ENCODE data around the gene VTI1A. TPM values are rescaled to one million over a fixed set of nuclear protein-coding genes. Genes with fewer than 3 reads are reported as not detected.
"Not testable (repeated sequence)": the region's sequence is repeated elsewhere in the genome, so short reads cannot be mapped to it uniquely, and the experiment has no call there.

VTI1A gene
- total RNA-seq, 2 donors from 2014 or later, result 35.2 to 46.9 TPM

DNA sequence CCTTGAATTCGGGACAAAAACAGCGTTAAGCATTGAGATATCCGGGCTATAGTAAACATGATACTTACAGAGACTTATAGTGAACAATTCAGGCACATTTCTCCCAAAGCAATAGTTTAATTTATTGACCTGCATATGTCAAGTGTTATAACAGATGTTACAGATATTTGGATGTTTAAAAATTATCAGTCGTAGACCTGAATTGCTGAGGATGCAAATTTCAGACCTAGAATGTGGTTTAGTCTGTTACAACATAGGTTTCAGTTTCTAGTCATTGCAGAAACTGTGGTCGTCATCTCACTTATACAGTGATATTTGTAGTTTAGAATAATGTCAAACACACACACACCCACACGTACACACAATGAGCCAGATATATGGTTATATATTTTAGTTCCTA, 85.2 kb downstream of the VTI1A start:
- peak overlapping the region; percentile 89 for H3K27ac Mint-ChIP-seq

DNA sequence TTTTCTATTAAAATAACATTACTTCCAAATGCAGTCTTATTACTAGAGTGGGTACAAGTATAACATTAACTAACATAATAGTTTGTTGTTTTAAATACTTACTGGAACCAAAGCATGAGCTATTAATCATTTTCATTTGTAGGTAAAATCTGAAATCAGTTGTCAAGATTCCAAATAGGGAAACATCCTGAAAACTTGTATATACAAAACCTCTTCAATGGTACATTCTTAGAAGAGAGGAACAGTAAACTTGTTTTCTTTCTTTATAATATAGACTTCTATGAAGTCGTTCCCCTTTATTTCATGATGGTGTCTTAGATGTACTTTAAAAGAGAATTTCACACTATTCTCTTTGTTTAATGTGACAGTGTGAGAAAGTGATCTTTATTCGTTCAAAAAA, 85.9 kb downstream of the VTI1A start:
- H3K27ac Mint-ChIP-seq, result no peak overlapping the region
- no peaks in the 10 kb centered on the region for H3K27me3 Mint-ChIP-seq
- H3K4me1 Mint-ChIP-seq, result peaks cover 26% of the 10 kb centered on the region
- peaks cover 42% of the 10 kb centered on the region for H3K36me3 Mint-ChIP-seq (ENCODE audit: low read depth)
- ATAC-seq (replicated peaks), result no peak
- H3K9me3 Mint-ChIP-seq, result no peaks in the 10 kb centered on the region
- H3K4me3 Mint-ChIP-seq, result no peak overlapping the region

More for the DNA sequence above, 85.2 kb downstream of the VTI1A start:
- no peaks in the 10 kb centered on the region for H3K27me3 Mint-ChIP-seq
- peaks cover 38% of the 10 kb centered on the region for H3K36me3 Mint-ChIP-seq (ENCODE audit: low read depth)
- ATAC-seq (replicated peaks), result peak; percentile 94
- H3K9me3 Mint-ChIP-seq, result no peaks in the 10 kb centered on the region
- H3K4me3 Mint-ChIP-seq, result peak overlapping the region; percentile 77
- H3K4me1 Mint-ChIP-seq, result peaks cover 26% of the 10 kb centered on the region

DNA sequence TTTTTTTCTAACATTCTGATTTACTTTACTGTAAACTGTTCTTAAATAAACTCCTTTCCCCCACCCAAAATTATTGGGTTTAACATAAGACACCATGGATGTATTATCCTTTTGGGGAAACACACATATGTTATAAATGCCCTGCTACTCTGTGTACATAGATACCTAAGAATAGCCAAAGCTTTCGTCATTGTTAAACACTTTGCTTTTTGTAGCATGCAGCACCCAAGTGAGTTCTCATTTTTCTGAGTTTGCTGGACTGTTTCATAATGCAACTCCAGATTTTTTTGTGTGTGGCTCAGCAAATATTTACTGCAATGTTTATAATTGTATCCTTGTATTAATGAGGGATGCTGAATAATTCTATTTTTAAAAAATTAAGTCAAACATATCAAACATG, 86.9 kb downstream of the VTI1A start:
- no peak overlapping the region for H3K4me3 Mint-ChIP-seq
- H3K27me3 Mint-ChIP-seq, result no peaks in the 10 kb centered on the region
- peaks cover 42% of the 10 kb centered on the region for H3K36me3 Mint-ChIP-seq (ENCODE audit: low read depth)
- ATAC-seq (replicated peaks), result no peak
- H3K27ac Mint-ChIP-seq, result no peak overlapping the region
- H3K4me1 Mint-ChIP-seq, result peaks cover 20% of the 10 kb centered on the region
- no peaks in the 10 kb centered on the region for H3K9me3 Mint-ChIP-seq

DNA sequence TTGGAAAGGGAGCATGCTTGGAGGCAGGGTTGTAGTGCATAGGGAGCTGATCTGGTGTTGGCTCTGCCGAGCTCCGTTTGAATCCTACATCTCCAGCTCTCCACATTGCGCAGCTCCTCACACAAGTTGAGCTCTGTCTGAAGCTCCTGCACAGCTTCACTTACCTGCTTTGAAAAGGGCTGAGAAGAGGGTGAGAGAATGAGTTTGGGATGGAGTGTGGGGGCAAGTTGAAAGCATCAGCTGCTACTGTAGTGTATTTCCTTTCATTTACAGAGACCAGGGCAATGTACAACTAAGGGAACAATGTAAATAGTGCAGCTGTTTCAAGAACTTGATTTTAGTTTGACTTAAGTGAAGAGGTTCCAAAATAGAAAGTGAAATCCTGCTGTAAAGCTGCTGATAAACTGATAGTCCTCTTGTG, 88.5 kb downstream of the VTI1A start:
- Mint-ChIP-seq H3K27ac (no peak overlapping the region), H3K36me3 (ENCODE audit: low read depth) (peaks cover 49% of the 10 kb centered on the region), H3K9me3 (peaks cover 4% of the 10 kb centered on the region), H3K27me3 (no peaks in the 10 kb centered on the region), H3K4me3 (no peak overlapping the region), H3K4me1 (peaks cover 23% of the 10 kb centered on the region)
- ATAC-seq (replicated peaks), result no peak

DNA sequence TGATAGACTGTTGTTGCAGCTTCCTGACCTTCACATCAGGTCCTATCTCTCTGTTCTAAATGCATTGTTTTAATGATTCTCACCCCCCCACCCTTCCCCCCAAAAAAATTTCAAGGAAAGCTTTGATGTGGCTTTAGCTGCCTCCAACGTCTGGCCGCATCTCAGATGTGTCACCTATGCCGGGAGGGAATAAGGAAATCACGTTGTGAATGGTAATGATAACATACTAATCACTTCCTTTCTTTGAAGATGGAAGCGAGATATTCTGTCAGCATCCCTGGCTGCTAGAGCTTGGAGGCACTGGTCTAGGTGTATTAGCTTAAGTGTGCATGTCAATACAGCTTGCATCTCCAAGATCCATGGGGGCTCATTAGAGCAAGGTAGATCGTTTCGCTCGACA, 89.6 kb downstream of the VTI1A start:
- no peak overlapping the region for H3K4me3 Mint-ChIP-seq
- peaks cover 18% of the 10 kb centered on the region for H3K4me1 Mint-ChIP-seq
- H3K36me3 Mint-ChIP-seq (ENCODE audit: low read depth), result peaks cover 49% of the 10 kb centered on the region
- no peaks in the 10 kb centered on the region for H3K27me3 Mint-ChIP-seq
- no peak overlapping the region for H3K27ac Mint-ChIP-seq
- no peak for ATAC-seq (replicated peaks)
- peaks cover 6% of the 10 kb centered on the region for H3K9me3 Mint-ChIP-seq

DNA sequence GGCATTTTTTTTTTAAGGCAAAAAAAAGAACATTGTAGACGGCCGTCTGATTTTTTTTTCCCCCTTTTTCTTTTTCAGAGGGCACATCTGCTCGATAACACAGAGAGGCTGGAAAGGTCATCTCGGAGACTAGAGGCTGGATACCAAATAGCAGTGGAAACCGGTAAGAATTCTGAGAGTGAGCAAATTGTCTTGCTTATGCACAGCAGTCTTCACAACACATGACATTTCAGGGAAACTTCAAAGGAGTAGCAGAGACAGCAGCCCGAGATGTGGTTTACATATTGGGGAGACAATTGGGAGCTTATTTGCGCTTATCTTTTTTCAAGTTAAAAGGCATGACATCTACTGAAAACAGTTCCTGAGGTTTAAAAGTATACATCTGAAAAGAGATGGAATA, 91.2 kb downstream of the VTI1A start:
- Mint-ChIP-seq H3K27me3 (no peaks in the 10 kb centered on the region), H3K9me3 (peaks cover 6% of the 10 kb centered on the region), H3K4me1 (peaks cover 11% of the 10 kb centered on the region), H3K27ac (no peak overlapping the region), H3K36me3 (ENCODE audit: low read depth) (peaks cover 57% of the 10 kb centered on the region), H3K4me3 (no peak overlapping the region)
- ATAC-seq (replicated peaks), result no peak

DNA sequence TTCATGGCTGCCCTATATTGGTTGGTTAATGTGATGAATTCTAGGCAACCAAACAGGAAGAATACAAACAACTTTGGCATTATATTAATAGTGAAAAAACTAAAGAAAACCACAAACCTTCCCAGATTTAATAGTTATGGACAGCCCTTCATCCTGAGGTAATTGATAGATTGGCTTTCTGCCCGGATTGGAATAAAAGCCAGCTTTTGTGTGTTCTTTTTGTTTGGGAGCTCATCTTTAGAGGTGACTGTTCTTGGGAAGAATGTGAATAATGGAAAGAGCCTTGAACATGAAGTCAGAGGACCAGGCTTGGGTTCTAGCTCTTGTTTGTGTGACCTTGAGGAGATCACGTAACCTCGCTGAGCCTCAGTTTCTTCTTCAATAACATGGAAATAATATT, 92.3 kb downstream of the VTI1A start:
- peaks cover 6% of the 10 kb centered on the region for H3K9me3 Mint-ChIP-seq
- no peaks in the 10 kb centered on the region for H3K27me3 Mint-ChIP-seq
- peaks cover 60% of the 10 kb centered on the region for H3K36me3 Mint-ChIP-seq (ENCODE audit: low read depth)
- no peak for ATAC-seq (replicated peaks)
- H3K27ac Mint-ChIP-seq, result no peak overlapping the region
- H3K4me1 Mint-ChIP-seq, result peaks cover 11% of the 10 kb centered on the region
- H3K4me3 Mint-ChIP-seq, result no peak overlapping the region

DNA sequence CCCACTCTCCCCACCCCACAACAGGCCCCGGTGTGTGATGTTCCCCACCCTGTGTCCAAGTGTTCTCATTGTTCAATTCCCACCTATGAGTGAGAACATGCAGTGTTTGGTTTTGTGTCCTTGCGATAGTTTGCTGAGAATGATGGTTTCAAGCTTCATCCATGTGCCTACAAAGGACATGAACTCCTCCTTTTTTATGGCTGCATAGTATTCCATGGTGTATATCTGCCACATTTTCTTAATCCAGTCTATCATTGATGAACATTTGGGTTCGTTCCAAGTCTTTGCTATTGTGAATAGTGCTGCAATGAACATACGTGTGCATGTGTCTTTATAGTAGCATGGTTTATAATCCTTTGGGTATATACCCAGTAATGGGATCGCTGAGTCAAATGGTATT, 95.8 kb downstream of the VTI1A start:
- not testable (repeated sequence) for H3K27me3 Mint-ChIP-seq; H3K9me3 Mint-ChIP-seq; H3K27ac Mint-ChIP-seq; ATAC-seq (replicated peaks); H3K4me1 Mint-ChIP-seq; H3K4me3 Mint-ChIP-seq
- H3K36me3 Mint-ChIP-seq (ENCODE audit: low read depth), result peaks cover 55% of the 10 kb centered on the region

DNA sequence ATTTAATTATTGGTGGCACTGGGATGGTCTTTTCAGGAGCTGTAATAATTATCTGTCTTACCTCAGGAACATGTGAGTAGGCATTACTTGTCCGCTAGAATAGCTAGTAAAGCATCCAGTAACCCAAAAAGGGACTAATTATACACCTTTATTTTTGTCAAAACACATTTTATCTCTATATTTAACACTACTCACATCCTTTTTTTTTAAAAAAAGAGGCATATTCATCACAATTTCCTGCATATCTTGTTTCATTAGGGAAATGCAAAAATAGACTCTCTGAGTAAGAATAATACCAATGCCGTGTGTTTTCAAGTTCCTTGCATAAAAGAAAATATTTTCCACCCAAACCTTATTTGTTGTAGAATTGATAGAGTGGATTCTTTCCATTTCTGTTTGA, 99.5 kb downstream of the VTI1A start:
- Mint-ChIP-seq H3K27ac (no peak overlapping the region), H3K9me3 (no peaks in the 10 kb centered on the region), H3K27me3 (no peaks in the 10 kb centered on the region), H3K4me3 (no peak overlapping the region), H3K4me1 (no peaks in the 10 kb centered on the region), H3K36me3 (ENCODE audit: low read depth) (peaks cover 20% of the 10 kb centered on the region)
- ATAC-seq (replicated peaks), result no peak

DNA sequence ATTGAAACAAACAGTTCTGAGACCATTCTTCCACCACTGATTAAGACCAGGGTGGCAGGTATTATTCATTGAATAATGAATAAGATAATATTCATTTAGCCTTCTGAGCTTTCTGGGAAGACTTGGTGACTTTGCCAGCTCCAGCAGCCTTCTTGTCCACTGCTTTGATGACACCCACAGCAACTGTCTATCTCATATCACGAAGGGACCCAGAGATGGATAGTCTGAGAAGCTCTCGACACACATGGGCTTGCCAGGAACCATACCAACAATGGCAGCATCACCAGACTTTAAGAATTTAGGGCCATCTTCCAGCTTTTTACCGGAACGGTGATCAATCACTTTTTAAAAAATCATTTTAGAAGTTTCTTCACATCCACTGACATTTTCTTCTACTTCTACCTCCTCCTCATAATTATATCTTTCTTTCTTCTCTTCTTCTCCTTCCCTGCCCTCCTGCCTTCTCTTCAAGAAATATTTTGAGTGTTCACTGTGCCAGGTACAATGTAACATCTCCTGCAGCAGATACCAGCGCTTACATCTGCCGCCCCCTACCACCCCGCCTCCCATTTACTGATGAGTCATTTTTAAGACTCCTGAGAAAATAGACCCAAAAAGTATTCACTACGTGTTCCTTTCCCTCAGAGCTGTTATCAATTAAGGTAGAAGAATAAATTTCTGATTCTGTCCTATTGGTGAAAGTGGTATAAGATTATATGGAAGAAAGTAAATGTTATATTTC, 101.7 kb downstream of the VTI1A start:
- Mint-ChIP-seq H3K27ac (no peak overlapping the region), H3K4me3 (no peak overlapping the region), H3K36me3 (ENCODE audit: low read depth) (peaks cover 3% of the 10 kb centered on the region), H3K27me3 (no peaks in the 10 kb centered on the region), H3K9me3 (no peaks in the 10 kb centered on the region), H3K4me1 (no peaks in the 10 kb centered on the region)
- ATAC-seq (replicated peaks), result no peak

DNA sequence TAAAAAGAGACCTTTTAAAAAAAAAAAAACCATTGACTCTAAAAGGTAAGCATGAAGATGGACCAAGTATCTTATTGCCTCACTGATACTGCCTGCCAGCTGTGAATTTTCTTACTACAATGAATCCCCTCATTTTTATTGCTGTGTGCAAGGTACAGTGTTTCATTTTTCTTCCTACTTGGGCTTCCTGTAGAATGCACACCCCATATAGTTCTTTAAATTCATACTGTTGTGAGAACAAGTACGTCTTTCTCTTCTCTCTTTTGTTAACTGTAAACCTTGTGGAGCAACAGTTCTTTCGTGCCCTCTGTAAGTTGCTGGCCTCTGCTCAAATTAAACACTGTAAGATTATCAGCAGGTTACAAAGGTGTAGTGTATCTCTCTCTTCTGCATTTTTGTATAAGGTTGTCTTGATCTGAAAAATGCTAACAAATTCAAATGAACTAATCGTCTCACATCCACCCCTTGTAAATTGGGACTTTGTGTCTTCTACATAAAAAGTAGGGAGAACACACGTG, 105.6 kb downstream of the VTI1A start:
- H3K9me3 Mint-ChIP-seq, result no peaks in the 10 kb centered on the region
- no peaks in the 10 kb centered on the region for H3K36me3 Mint-ChIP-seq (ENCODE audit: low read depth)

DNA sequence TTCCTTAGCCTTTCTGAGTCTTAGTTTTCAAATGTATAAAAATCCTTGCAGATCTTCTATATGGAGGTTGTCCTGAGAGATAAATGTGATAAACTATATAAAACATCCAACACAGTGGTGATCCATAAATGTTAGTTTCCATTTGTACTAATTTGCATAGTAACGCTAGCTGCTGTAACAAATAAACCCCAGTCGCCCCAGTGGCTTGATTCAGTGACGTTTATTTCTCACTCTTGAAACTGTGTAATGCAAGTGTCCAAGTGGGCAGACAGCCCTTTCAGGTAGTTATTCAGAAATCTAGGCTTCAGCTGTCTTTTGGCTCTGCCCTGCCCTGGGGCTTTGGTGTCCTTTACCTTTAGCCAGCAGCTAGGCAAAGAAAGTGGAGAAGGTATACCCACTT, 106.3 kb downstream of the VTI1A start:
- Mint-ChIP-seq H3K36me3 (ENCODE audit: low read depth) (no peaks in the 10 kb centered on the region), H3K27ac (no peak overlapping the region), H3K27me3 (no peaks in the 10 kb centered on the region), H3K4me3 (no peak overlapping the region), H3K9me3 (no peaks in the 10 kb centered on the region), H3K4me1 (no peaks in the 10 kb centered on the region)
- ATAC-seq (replicated peaks), result no peak

More for the DNA sequence above, 105.6 kb downstream of the VTI1A start:
- H3K4me1 Mint-ChIP-seq, result no peaks in the 10 kb centered on the region
- ATAC-seq (replicated peaks), result no peak
- H3K4me3 Mint-ChIP-seq, result no peak overlapping the region
- H3K27ac Mint-ChIP-seq, result no peak overlapping the region
- H3K27me3 Mint-ChIP-seq, result no peaks in the 10 kb centered on the region

DNA sequence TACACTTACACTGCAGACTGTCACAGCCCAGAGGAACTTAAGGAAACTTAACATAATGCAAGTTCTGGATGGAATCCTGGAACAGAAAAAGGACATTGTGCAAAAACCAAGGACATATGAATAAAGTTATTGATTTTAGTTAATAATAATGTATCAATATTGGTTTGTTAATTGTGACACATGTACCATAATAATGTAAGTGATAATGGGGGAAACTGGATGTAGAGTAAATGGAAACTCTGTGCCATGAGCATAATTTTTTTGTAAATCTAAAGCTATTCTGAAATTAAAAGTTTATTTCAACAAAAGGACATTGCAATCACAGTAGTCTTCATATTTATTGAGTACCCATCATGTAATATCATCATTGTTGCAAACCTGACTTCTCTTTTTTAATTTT, 107.2 kb downstream of the VTI1A start:
- ATAC-seq (replicated peaks), result no peak
- no peak overlapping the region for H3K27ac Mint-ChIP-seq
- H3K36me3 Mint-ChIP-seq (ENCODE audit: low read depth), result no peaks in the 10 kb centered on the region
- H3K27me3 Mint-ChIP-seq, result no peaks in the 10 kb centered on the region
- no peak overlapping the region for H3K4me3 Mint-ChIP-seq
- no peaks in the 10 kb centered on the region for H3K4me1 Mint-ChIP-seq
- no peaks in the 10 kb centered on the region for H3K9me3 Mint-ChIP-seq

DNA sequence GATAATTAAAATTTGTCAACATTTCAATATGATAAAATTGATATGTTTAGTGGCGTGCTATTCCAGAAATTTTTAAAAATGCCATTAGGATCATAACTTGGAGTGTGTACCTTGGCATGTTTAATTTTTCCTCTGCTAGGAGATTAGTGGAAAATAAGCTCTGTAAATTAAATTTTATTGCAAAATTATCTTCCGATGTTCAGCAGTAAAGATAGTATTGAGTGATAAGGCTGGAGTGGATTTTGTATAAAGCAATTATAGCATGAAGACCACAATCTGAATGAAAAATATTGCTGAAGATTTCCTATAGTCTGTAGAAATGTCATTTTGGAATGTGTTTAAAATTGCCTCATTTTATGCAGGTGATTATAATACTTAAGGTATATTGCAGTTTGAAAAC, 110.2 kb downstream of the VTI1A start:
- no peak for ATAC-seq (replicated peaks)
- Mint-ChIP-seq H3K9me3 (no peaks in the 10 kb centered on the region), H3K4me1 (no peaks in the 10 kb centered on the region), H3K27me3 (no peaks in the 10 kb centered on the region), H3K36me3 (ENCODE audit: low read depth) (no peaks in the 10 kb centered on the region), H3K4me3 (no peak overlapping the region), H3K27ac (no peak overlapping the region)

DNA sequence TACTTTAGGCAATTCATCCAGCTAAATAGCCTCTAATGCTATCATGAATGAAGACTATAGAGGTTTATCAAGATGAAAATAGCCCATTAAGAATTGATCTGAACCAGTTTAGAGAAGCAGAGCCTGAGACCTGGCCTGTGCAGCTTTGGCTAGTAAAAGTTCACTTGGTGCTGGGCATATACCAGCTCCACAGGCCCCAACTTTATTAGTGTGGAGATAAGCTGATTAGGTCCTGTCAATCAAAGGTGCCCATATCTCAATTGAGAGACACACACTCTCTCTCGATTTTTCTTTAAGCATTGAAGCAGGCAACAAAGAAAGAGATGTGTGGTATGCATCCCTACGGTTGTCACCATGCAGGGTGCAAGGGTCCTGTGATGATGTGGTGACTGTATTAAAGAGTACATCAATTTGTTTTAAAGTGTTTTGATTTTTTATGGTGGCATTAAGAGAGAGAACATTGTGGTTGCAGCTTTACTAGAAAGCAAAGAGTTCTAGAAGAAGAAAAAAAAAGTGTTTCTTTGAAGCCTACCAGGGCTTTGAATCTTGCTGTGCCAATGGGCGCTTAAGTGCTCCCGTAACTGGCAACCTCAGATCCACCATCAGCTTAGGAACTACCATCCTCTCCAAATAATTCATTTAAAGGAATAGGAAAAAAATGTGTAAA, 111.6 kb downstream of the VTI1A start:
- no peaks in the 10 kb centered on the region for H3K9me3 Mint-ChIP-seq
- no peaks in the 10 kb centered on the region for H3K36me3 Mint-ChIP-seq (ENCODE audit: low read depth)
- no peaks in the 10 kb centered on the region for H3K27me3 Mint-ChIP-seq
- H3K4me3 Mint-ChIP-seq, result no peak overlapping the region
- H3K27ac Mint-ChIP-seq, result no peak overlapping the region
- ATAC-seq (replicated peaks), result no peak
- no peaks in the 10 kb centered on the region for H3K4me1 Mint-ChIP-seq

All from activated T-helper 17 cell treated with anti-CD3 and anti-CD28 coated beads, Interleukin-2, amount 50 U/mL, for 72 hours (primary cell).